Skeletal muscle satellite cell (primary cell): ENCODE results near the gene SGCE.

ENCODE experiments used
- H3K27me3 ChIP-seq: 2 replicates; pipeline ENCODE4 v1.7.0; 2013; ENCODE audit warnings: low read length; ENCODE audit not compliant: control insufficient read depth, insufficient read depth
- H3K36me3 ChIP-seq: 2 replicates; pipeline ENCODE4 v1.7.0; 2013; ENCODE audit warnings: mild to moderate bottlenecking, control low read depth, low read length; ENCODE audit not compliant: insufficient read depth
- H3K4me1 ChIP-seq: 2 replicates; pipeline ENCODE4 v1.7.0; 2013; ENCODE audit warnings: low read length; ENCODE audit not compliant: control insufficient read depth, insufficient read depth
- H3K4me2 ChIP-seq: 2 replicates; pipeline ENCODE4 v1.7.0; 2013; ENCODE audit warnings: mild to moderate bottlenecking, low read length
- H3K4me3 ChIP-seq: 2 replicates; pipeline ENCODE4 v1.7.0; 2013; ENCODE audit warnings: low read length
- H3K9ac ChIP-seq: 2 replicates; pipeline ENCODE4 v1.7.0; 2013; ENCODE audit warnings: mild to moderate bottlenecking, low read depth, low read length, moderate library complexity
- H3K9me3 ChIP-seq: replicated peaks from 2 replicates; pipeline ENCODE4 v1.7.0; 2013; ENCODE audit warnings: mild to moderate bottlenecking, control low read depth, low read length

SGCE gene

GRCh38 chr7:94615666-94616065 is 40.3 kb downstream of the SGCE start:
- H3K4me3 ChIP-seq = no peak overlapping the region
- H3K4me1 ChIP-seq = no peaks in the 10 kb centered on the region
- H3K4me2 ChIP-seq = no peak overlapping the region
- no peaks in the 10 kb centered on the region for H3K27me3 ChIP-seq
- no peak overlapping the region for H3K9ac ChIP-seq
- no peaks in the 10 kb centered on the region for H3K36me3 ChIP-seq
- H3K9me3 ChIP-seq = no peaks in the 10 kb centered on the region

GRCh38 chr7:94612661-94613060 is 43.3 kb downstream of the SGCE start:
- Histone ChIP-seq H3K36me3 (no peaks in the 10 kb centered on the region), H3K9me3 (no peaks in the 10 kb centered on the region), H3K4me3 (no peak overlapping the region), H3K4me1 (no peaks in the 10 kb centered on the region), H3K4me2 (no peak overlapping the region), H3K27me3 (no peaks in the 10 kb centered on the region), H3K9ac (no peak overlapping the region)

- Histone ChIP-seq H3K9me3 (no peaks in the 10 kb centered on the region), H3K27me3 (no peaks in the 10 kb centered on the region), H3K36me3 (no peaks in the 10 kb centered on the region), H3K9ac (no peak overlapping the region), H3K4me1 (no peaks in the 10 kb centered on the region), H3K4me2 (no peak overlapping the region), H3K4me3 (no peak overlapping the region)
Observed at GRCh38 chr7:94612253-94612652, 43.7 kb downstream of the SGCE start.

DNA sequence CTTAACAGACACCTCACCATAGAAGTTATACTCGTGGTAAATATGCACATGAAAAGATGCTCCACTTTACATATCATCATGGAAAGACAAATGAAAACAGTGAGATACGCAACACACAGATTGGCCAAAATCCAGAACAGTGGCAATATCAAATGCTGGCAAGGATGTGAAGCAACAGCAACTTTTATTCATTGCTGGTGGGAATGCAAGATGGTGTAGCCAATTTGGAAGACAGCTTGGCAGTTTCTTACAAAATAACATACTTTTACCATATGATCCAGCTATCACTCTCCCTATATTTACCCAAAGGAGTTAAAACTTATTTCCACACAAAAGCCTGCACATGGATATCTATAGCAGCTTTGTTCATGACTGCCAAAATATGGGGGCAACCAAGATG is 46.4 kb downstream of the SGCE start:
- Histone ChIP-seq H3K4me3 (no peak overlapping the region), H3K4me2 (no peak overlapping the region), H3K9ac (no peak overlapping the region), H3K36me3 (no peaks in the 10 kb centered on the region), H3K4me1 (no peaks in the 10 kb centered on the region), H3K27me3 (no peaks in the 10 kb centered on the region), H3K9me3 (no peaks in the 10 kb centered on the region)

DNA sequence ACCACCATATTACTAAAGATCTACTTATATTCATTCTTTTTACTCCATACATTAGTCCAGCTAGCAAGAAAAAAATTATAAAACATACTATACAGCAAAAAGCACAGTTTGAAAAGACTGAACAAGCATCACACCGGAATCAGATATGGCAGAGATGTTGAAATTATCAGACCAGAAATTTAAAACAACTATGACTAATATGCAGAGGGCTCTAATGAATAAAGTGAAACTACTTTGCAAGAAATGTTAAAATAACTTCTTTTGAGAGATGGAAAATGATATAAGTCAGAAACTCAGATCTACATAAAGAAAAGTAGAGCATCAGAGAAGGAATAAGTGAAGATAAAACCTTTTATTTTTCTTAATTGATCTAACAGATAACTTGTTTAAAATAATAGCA is 50.9 kb downstream of the SGCE start:
- Histone ChIP-seq H3K9me3 (no peaks in the 10 kb centered on the region), H3K4me2 (no peak overlapping the region), H3K9ac (no peak overlapping the region), H3K4me3 (no peak overlapping the region), H3K4me1 (no peaks in the 10 kb centered on the region), H3K36me3 (no peaks in the 10 kb centered on the region), H3K27me3 (no peaks in the 10 kb centered on the region)

DNA sequence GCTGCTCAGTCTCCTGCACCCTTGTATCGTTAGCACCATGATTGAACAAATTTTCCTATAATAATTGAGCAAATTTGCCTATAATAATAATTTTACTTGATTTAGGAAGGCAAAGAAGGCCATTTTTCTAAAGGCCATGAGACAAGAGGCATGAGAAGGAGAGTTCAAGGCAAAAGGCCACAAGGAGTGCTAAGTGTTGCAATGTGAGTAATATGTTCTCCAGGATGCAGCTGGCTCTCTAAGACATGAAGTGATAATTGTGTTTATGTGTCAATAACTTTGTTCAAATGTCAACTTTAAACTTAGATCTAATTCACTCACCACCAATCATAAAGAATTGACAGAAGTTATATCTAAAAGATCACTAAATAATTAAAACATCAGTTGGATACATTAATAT is 53.8 kb downstream of the SGCE start:
- Histone ChIP-seq H3K36me3 (no peaks in the 10 kb centered on the region), H3K4me1 (no peaks in the 10 kb centered on the region), H3K27me3 (no peaks in the 10 kb centered on the region), H3K4me2 (no peak overlapping the region), H3K9me3 (no peaks in the 10 kb centered on the region), H3K4me3 (no peak overlapping the region), H3K9ac (no peak overlapping the region)

- no peaks in the 10 kb centered on the region for H3K27me3 ChIP-seq
- no peak overlapping the region for H3K9ac ChIP-seq
- H3K4me1 ChIP-seq = no peaks in the 10 kb centered on the region
- no peak overlapping the region for H3K4me2 ChIP-seq
- no peaks in the 10 kb centered on the region for H3K9me3 ChIP-seq
- no peaks in the 10 kb centered on the region for H3K36me3 ChIP-seq
- no peak overlapping the region for H3K4me3 ChIP-seq
Observed at GRCh38 chr7:94600267-94600666, 55.7 kb downstream of the SGCE start.

DNA sequence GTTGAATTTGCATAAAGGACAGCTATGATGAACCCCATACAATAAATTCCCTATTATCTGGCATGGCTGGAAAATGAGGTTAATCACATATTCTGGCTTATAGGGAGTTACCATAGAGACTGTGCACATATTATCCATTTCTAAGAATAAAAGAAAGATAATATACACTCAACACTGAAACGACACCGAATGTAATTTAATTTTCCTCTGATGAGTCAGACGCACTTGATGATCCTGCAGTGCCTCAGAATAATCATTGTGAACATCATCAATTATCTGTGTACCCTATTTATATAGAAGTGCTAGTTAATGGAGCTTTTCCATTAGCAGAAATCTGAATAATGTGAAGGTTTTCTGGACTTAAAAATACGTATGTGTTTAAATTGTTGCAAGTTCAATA is 60.2 kb downstream of the SGCE start:
- Histone ChIP-seq H3K36me3 (no peaks in the 10 kb centered on the region), H3K4me2 (no peak overlapping the region), H3K9me3 (no peaks in the 10 kb centered on the region)

DNA sequence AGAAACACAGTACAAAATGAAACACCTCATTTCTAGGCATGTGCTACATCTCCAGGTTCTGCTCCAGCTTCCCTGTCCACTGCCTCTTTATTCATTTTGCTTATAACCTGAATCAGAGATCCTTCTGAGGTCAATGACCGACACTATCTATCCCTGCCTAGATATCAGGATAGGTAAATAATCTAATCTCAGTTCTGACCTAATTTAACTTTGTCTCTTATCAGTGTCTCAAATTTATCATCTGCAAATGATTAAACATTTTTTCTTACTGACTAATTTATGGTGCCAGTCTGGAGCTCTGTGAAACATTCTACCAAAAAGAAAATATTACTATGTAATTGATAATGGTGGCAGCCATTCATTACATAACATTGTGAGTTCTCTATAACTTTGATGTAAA is 61.1 kb downstream of the SGCE start:
- Histone ChIP-seq H3K4me2 (no peak overlapping the region), H3K36me3 (no peaks in the 10 kb centered on the region), H3K9ac (no peak overlapping the region), H3K4me1 (no peaks in the 10 kb centered on the region), H3K4me3 (no peak overlapping the region), H3K27me3 (no peaks in the 10 kb centered on the region), H3K9me3 (no peaks in the 10 kb centered on the region)

More for the DNA sequence above, 60.2 kb downstream of the SGCE start:
- H3K27me3 ChIP-seq = no peaks in the 10 kb centered on the region
- no peak overlapping the region for H3K4me3 ChIP-seq
- H3K4me1 ChIP-seq = no peaks in the 10 kb centered on the region
- no peak overlapping the region for H3K9ac ChIP-seq

DNA sequence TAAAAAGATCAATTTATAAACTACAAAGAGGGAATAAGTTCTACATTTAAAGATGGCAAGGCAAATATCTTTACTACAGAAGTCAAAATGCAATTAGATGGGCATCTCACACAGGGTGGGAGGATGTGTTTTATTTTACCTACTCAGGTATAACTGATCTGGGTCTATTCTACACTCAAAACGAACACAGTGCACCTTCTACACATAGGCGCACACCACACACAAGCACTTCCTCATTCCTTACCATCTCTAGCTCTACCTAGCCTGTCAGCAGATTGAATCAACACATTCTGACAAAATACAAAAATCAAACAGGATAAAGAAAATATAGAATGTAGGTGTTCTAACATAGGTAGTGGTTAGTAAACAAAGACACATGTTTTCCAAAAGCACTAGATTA is 64.8 kb downstream of the SGCE start:
- no peaks in the 10 kb centered on the region for H3K27me3 ChIP-seq
- no peaks in the 10 kb centered on the region for H3K36me3 ChIP-seq
- no peak overlapping the region for H3K4me2 ChIP-seq
- H3K9ac ChIP-seq = no peak overlapping the region
- no peaks in the 10 kb centered on the region for H3K9me3 ChIP-seq
- H3K4me1 ChIP-seq = no peaks in the 10 kb centered on the region
- no peak overlapping the region for H3K4me3 ChIP-seq

- Histone ChIP-seq H3K4me1 (no peaks in the 10 kb centered on the region), H3K27me3 (no peaks in the 10 kb centered on the region), H3K4me2 (no peak overlapping the region), H3K9me3 (no peaks in the 10 kb centered on the region), H3K9ac (no peak overlapping the region), H3K36me3 (no peaks in the 10 kb centered on the region), H3K4me3 (no peak overlapping the region)
Observed at GRCh38 chr7:94590526-94591162, 65.3 kb downstream of the SGCE start.

DNA sequence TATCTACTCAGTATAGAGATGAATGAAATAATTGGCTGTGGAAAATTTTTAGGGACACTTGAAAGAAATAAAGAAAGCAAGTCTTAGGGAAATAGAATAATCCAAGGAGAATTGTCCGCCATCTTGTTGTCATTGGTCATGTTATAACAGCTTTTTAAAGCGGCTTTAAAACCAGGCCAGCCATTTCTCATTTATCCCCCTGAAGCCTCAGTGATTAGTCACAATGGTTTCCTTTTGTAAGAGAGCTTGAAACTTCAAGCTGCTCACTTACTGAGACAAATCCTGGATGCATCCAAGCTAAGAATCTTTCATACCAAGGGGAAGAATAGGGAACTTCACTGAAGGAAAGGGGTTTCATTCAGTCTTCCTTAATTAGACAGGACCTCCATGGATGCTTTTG is 67.9 kb downstream of the SGCE start:
- Histone ChIP-seq H3K9ac (no peak overlapping the region), H3K9me3 (no peaks in the 10 kb centered on the region), H3K27me3 (no peaks in the 10 kb centered on the region), H3K4me3 (no peak overlapping the region), H3K4me2 (no peak overlapping the region), H3K4me1 (no peaks in the 10 kb centered on the region), H3K36me3 (no peaks in the 10 kb centered on the region)
